ENCODE results near the gene MYH11.

DNA sequence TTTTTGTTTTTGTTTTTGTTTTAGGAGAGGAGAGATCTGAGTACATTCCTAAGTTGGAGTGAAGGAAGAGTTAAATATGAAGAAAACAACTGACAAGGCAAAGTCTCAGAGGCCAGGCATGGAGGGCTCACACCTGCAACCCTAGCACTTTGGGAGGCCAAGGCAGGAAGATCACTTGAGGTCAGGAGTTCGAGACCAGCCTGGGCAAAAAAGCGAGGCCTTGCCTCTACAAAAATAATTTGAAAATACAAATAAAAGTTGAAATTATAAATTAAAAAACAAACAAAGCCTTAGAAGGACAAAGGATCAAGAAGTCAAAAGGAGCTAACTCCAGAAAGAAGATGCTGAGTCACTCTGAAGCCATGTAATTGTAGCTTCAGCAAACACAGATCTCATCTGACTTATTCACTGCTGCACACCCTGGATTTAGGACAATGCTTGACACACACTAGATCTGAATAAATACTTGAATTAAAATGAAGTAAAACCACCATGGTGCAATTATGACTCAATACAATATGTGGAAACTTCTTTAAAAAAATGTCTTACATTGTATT, 22.5 kb upstream of the MYH11 start:
- TF ChIP-seq POLR2A (IDR thresholded peaks at IDR 0.05), result no peak
- TF ChIP-seq, protein P1, sequence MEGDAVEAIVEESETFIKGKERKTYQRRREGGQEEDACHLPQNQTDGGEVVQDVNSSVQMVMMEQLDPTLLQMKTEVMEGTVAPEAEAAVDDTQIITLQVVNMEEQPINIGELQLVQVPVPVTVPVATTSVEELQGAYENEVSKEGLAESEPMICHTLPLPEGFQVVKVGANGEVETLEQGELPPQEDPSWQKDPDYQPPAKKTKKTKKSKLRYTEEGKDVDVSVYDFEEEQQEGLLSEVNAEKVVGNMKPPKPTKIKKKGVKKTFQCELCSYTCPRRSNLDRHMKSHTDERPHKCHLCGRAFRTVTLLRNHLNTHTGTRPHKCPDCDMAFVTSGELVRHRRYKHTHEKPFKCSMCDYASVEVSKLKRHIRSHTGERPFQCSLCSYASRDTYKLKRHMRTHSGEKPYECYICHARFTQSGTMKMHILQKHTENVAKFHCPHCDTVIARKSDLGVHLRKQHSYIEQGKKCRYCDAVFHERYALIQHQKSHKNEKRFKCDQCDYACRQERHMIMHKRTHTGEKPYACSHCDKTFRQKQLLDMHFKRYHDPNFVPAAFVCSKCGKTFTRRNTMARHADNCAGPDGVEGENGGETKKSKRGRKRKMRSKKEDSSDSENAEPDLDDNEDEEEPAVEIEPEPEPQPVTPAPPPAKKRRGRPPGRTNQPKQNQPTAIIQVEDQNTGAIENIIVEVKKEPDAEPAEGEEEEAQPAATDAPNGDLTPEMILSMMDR (IDR thresholded peaks at IDR 0.05), result no peak

Measured in lower leg skin (tissue), 3 donors.